Endothelial cell of umbilical vein (primary cell): ENCODE measurements around the gene HOXD4. TPM values are rescaled to one million over a fixed set of nuclear protein-coding genes. Genes with fewer than 3 reads are reported as not detected.

Source experiments
- BruUV-seq: library from RNA; stranded (reverse); fragments of 400-500 nt; replicated peaks from 2 replicates; lab custom pipeline; 2021; lab: Mats Ljungman, UMichigan
- CTCF ChIA-PET: fragments of 300-600, 350-600 bp; sonication (Branson Sonifier 250); formaldehyde crosslinking; loops from one replicate; lab custom pipeline; 2021; ENCODE audit warnings: antibody characterized with exemption, inconsistent platforms; lab: Charles Lee
- POLR2A ChIA-PET: fragments of 300-600, 350-600 bp; sonication (Branson Sonifier 250); formaldehyde crosslinking; loops from one replicate; lab custom pipeline; 2021; ENCODE audit warnings: antibody characterized with exemption, inconsistent platforms; lab: Charles Lee
- DNase-seq: peaks from one replicate; pipeline ENCODE4 v3.0.0-alpha.2; 2011; ENCODE audit warnings: low read depth, low spot score
- FAIRE-seq: peaks from 2 replicates; lab custom pipeline; 2011; peaks lifted over from hg19 to GRCh38; lab: Jason Lieb, UNC
- H2AFZ ChIP-seq: 2 replicates; pipeline ENCODE4 v1.6.0; 2012; ENCODE audit warnings: low read depth, low read length, control low read depth, inconsistent platforms
- H3K27ac ChIP-seq: 2 replicates; pipeline ENCODE4 v1.5.1; 2011; ENCODE audit warnings: low read depth, mild to moderate bottlenecking, control low read depth, low read length, moderate library complexity; ENCODE audit not compliant: insufficient read depth
- H3K27me3 ChIP-seq, 2 experiments: 2 replicates each; pipeline versions ENCODE4 v1.6.0 to v1.6.1; 2011; ENCODE audit warnings: low read length in 2 of 2, mixed read lengths in 1 of 2; ENCODE audit not compliant: control insufficient read depth in 2 of 2, insufficient read depth in 2 of 2
- H3K36me3 ChIP-seq, 2 experiments: 2 replicates in 1 of 2; 3 replicates in 1 of 2; pipeline ENCODE4 v1.5.1; 2011; ENCODE audit warnings: low read length in 2 of 2, mild to moderate bottlenecking in 1 of 2, moderate library complexity in 1 of 2; ENCODE audit not compliant: control insufficient read depth in 2 of 2, insufficient read depth in 2 of 2; ENCODE audit errors: extremely low read depth in 1 of 2
- H3K4me1 ChIP-seq: 3 replicates; pipeline ENCODE4 v1.5.1; 2011; ENCODE audit warnings: mild to moderate bottlenecking, low read length; ENCODE audit not compliant: control insufficient read depth, insufficient read depth; ENCODE audit errors: extremely low read depth
- H3K4me2 ChIP-seq: 2 replicates; pipeline ENCODE4 v1.6.1; 2011; ENCODE audit warnings: low read length, control low read depth, mixed read lengths; ENCODE audit not compliant: insufficient read depth
- H3K4me3 ChIP-seq, 3 experiments: fragments of 200-600 bp in 1 of 3; sonication (generic), shearing (Covaris generic) in 1 of 3; replicated peaks in 1 of 3; 2 replicates each; pipeline ENCODE4 v1.5.1; 2011 to 2016; ENCODE audit warnings: control low read depth in 3 of 3, low read length in 3 of 3, mild to moderate bottlenecking in 2 of 3, inconsistent platforms in 1 of 3, low read depth in 1 of 3, moderate library complexity in 1 of 3; ENCODE audit not compliant: insufficient read depth in 1 of 3
- H3K79me2 ChIP-seq: 2 replicates; pipeline ENCODE4 v1.6.0; 2012; ENCODE audit warnings: low read length, inconsistent platforms; ENCODE audit not compliant: control insufficient read depth, insufficient read depth
- H3K9ac ChIP-seq: replicated peaks from 2 replicates; pipeline ENCODE3; 2011; ENCODE audit warnings: low read length, control low read depth; ENCODE audit not compliant: insufficient read depth; ENCODE audit errors: extremely low read depth
- H3K9me1 ChIP-seq: replicated peaks from 3 replicates; pipeline ENCODE4 v1.6.0; 2011; ENCODE audit warnings: mild to moderate bottlenecking, low read length; ENCODE audit not compliant: control insufficient read depth, insufficient read depth; ENCODE audit errors: extremely low read depth
- H3K9me3 ChIP-seq: replicated peaks from 2 replicates; pipeline ENCODE4 v1.5.1; 2012; ENCODE audit warnings: low read length, inconsistent platforms; ENCODE audit not compliant: control insufficient read depth, insufficient read depth
- H4K20me1 ChIP-seq: replicated peaks from 2 replicates; pipeline ENCODE3; 2011; ENCODE audit warnings: mild to moderate bottlenecking, low read length; ENCODE audit not compliant: control insufficient read depth, insufficient read depth; ENCODE audit errors: extremely low read depth
- EZH2 ChIP-seq: IDR thresholded peaks from 2 replicates; pipeline ENCODE4 v1.6.1; 2012; ENCODE audit warnings: borderline replicate concordance, low read depth, mild to moderate bottlenecking, moderate library complexity, low read length, inconsistent platforms; ENCODE audit not compliant: severe bottlenecking
- GATA2 ChIP-seq: IDR thresholded peaks from 2 replicates; pipeline ENCODE4 v1.7.0; 2011; ENCODE audit warnings: low read depth, mild to moderate bottlenecking, moderate library complexity, mixed read lengths, low read length; ENCODE audit not compliant: insufficient read length, insufficient read depth
- JUN ChIP-seq: IDR thresholded peaks from 2 replicates; pipeline ENCODE4 v1.6.1; 2011; ENCODE audit warnings: borderline replicate concordance, low read depth; ENCODE audit not compliant: insufficient read length, insufficient read depth
- MYC ChIP-seq: IDR thresholded peaks from one replicate; pipeline ENCODE4 v1.6.1; 2011; ENCODE audit warnings: mild to moderate bottlenecking, low read depth, low read length
- POLR2A ChIP-seq: IDR thresholded peaks from 2 replicates; pipeline ENCODE4 v1.6.1; 2012; ENCODE audit warnings: low read depth, mild to moderate bottlenecking, control low read depth, low read length
- POLR2AphosphoS5 ChIP-seq: IDR thresholded peaks from 2 replicates; pipeline ENCODE4 v1.6.1; 2012; ENCODE audit warnings: low read depth, mild to moderate bottlenecking, control low read depth, low read length, moderate library complexity; ENCODE audit not compliant: insufficient read depth
- dilution Hi-C: fragments of 300-500 bp; cut with MboI; formaldehyde crosslinking; loops from one replicate; pipeline ENCODE4 v1.15.0; 2019; ENCODE audit warnings: low sequenced_read_pairs; ENCODE audit not compliant: extremely low pct_ligation_motif_present
- intact Hi-C: fragments of 100-400 bp; cut with micrococcal nuclease; formaldehyde crosslinking; loops from one replicate; pipeline ENCODE4 v1.10.0; 2022
- polyA plus RNA-seq, 4 experiments: library from polyadenylated mRNA; depleted of rRNA in 3 of 4; stranded (reverse) in 3 of 4; unstranded in 1 of 4; fragments of >200 nt; gene quantifications; 2 replicates each; pipeline versions ENCODE4 v1.2.1 to v1.2.3, GENCODE V29; 2011 to 2012; ENCODE audit warnings: missing spikeins in 1 of 4
- total RNA-seq: library from RNA; stranded (reverse); gene quantifications from 2 replicates; pipeline ENCODE4 v1.2.3, GENCODE V29; 2021
- TF ChIP-seq, protein P1 (sequence below): IDR thresholded peaks from 2 replicates; pipeline ENCODE4 v1.6.1; 2011; ENCODE audit not compliant: insufficient read depth, insufficient read length
- TF ChIP-seq, protein P2 (sequence below), 2 donors: IDR thresholded peaks; 1 replicate in 1 of 2; 2 replicates in 1 of 2; pipeline ENCODE4 v1.5.1; 2011; ENCODE audit warnings: low read length in 2 of 2, mild to moderate bottlenecking in 2 of 2, moderate library complexity in 2 of 2, control low read depth in 1 of 2, inconsistent platforms in 1 of 2, low read depth in 1 of 2; ENCODE audit not compliant: insufficient read depth in 1 of 2; ENCODE audit errors: extremely low read depth in 1 of 2

HOXD4 gene
- total and polyA plus RNA-seq, 2 donors (not counting 3 experiments of a cell fraction or from before 2014, with no cell fraction given), result 7.6 to 13.7 TPM

DNA sequence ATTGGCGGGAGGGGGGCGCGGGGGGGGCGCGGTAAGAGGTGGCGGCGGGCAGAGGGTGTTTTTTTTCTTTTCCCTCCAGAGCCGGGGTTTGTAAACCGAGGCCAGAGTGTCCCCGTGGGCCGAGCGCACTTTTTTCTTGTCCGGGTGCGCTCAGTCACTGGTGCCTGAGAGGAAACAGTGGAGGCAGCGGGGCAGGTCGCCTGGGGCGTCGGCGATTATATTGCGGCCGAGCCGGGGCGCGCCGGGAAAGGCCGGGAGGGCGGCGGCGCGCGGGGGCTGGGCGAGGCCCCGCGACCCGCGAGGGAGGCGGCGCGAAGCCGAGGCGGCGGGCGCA is 21.6 kb upstream of the HOXD4 start:
- DNase-seq, result no peak
- H2AFZ ChIP-seq, result peak overlapping the region; percentile 49
- POLR2A ChIA-PET, result interaction anchor here (2.0 kb wide), 1 partner anchor 424 kb away, joined by 5 read pairs; no protein-coding TSS in a partner anchor
- no peaks in the 10 kb centered on the region for H3K9me1 ChIP-seq
- no peaks in the 10 kb centered on the region for H4K20me1 ChIP-seq
- TF ChIP-seq EZH2, result no peak
- TF ChIP-seq GATA2, result no peak
- TF ChIP-seq, protein P1, sequence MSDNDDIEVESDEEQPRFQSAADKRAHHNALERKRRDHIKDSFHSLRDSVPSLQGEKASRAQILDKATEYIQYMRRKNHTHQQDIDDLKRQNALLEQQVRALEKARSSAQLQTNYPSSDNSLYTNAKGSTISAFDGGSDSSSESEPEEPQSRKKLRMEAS, result no peak
- TF ChIP-seq POLR2A, result no peak
- TF ChIP-seq, protein P2, sequence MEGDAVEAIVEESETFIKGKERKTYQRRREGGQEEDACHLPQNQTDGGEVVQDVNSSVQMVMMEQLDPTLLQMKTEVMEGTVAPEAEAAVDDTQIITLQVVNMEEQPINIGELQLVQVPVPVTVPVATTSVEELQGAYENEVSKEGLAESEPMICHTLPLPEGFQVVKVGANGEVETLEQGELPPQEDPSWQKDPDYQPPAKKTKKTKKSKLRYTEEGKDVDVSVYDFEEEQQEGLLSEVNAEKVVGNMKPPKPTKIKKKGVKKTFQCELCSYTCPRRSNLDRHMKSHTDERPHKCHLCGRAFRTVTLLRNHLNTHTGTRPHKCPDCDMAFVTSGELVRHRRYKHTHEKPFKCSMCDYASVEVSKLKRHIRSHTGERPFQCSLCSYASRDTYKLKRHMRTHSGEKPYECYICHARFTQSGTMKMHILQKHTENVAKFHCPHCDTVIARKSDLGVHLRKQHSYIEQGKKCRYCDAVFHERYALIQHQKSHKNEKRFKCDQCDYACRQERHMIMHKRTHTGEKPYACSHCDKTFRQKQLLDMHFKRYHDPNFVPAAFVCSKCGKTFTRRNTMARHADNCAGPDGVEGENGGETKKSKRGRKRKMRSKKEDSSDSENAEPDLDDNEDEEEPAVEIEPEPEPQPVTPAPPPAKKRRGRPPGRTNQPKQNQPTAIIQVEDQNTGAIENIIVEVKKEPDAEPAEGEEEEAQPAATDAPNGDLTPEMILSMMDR (IDR thresholded peaks at IDR 0.05; ENCODE audit: extremely low read depth in 1 of 2, insufficient read depth in 1 of 2, low read depth in 1 of 2, low read length in 2 of 2), result no peak
- TF ChIP-seq JUN, result no peak
- no peak for TF ChIP-seq POLR2AphosphoS5
- no peak for TF ChIP-seq MYC
- H3K4me2 ChIP-seq, result peak overlapping the region; percentile 99
- H3K36me3 ChIP-seq, result no peaks in the 10 kb centered on the region
- no peak for FAIRE-seq
- no peaks in the 10 kb centered on the region for H3K9me3 ChIP-seq
- H3K27me3 ChIP-seq, result no peaks in the 10 kb centered on the region
- H3K27ac ChIP-seq, result peak overlapping the region; percentile 67
- peaks cover 41% of the 10 kb centered on the region for H3K4me1 ChIP-seq
- intact Hi-C loops (loop anchor here (1.0 to 5.0 kb wide), 5 partner anchors 9 to 1628 kb away; partner anchors contain the start of gene HNRNPA3), dilution Hi-C loops (loop anchor here (25.0 kb wide), 1 partner anchor 508 kb away; no protein-coding TSS in a partner anchor)
- CTCF ChIA-PET, result interaction anchor here (1.3 to 10.1 kb wide), 6 partner anchors 10 to 685 kb away, joined by 4 to 458 read pairs (median 98); no protein-coding TSS in a partner anchor
- peak overlapping the region; percentile 90 for H3K9ac ChIP-seq
- no TSS peak for BruUV-seq
- H3K79me2 ChIP-seq, result peaks cover 18% of the 10 kb centered on the region
- peak overlapping the region; percentile 43 to 93 (median 52) for H3K4me3 ChIP-seq
